ENCODE results near the gene FAM107B. TPM values are rescaled to one million over a fixed set of nuclear protein-coding genes. Genes with fewer than 3 reads are reported as not detected.
A peak's percentile ranks its signal among the peaks of the same experiment; 100 is the strongest.
"Not testable (repeated sequence)": the region's sequence is repeated elsewhere in the genome, so short reads cannot be mapped to it uniquely, and the experiment has no call there.

FAM107B gene
- total RNA-seq, 1 donor from 2014 or later: 86.2 TPM

- Histone ChIP-seq H3K27me3 (no peaks in the 10 kb centered on the region), H3K4me1 (no peaks in the 10 kb centered on the region), H3K4me3 (no peak overlapping the region), H3K36me3 (no peaks in the 10 kb centered on the region), H3K27ac (no peak overlapping the region), H3K9me3 (no peaks in the 10 kb centered on the region)
- no peak for TF ChIP-seq CTCF (IDR thresholded peaks at IDR 0.05)
- peak; percentile 24 for ATAC-seq
- no peak for DNase-seq
- intact Hi-C loops (cut with DNase I): no loop called here
Observed at GRCh38 chr10:14695847-14696480, 78.7 kb downstream of the FAM107B start.

DNA sequence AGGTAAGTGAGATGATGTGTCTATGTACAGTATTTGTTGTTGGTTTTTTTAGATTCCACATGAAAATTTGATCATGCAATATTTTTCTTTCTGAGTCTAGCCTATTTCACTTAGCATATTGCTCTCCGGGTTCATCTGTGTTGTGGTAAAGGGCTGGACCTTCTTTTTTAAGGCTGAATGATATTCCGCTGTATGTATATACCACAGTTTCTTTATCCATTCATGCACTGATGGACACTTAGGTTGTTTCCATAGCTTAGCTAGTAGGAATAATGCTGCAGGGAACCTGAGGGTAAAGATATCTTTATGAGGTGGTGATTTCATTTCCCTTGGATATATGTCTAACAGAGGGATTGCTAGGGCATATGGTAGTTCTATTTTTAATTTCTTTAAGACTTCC lies 80.8 kb downstream of the FAM107B start:
- no peak overlapping the region for H3K27ac ChIP-seq
- DNase-seq (no peak), ATAC-seq (no peak)
- no peaks in the 10 kb centered on the region for H3K27me3 ChIP-seq
- H3K9me3 ChIP-seq: no peaks in the 10 kb centered on the region
- H3K36me3 ChIP-seq: no peaks in the 10 kb centered on the region
- H3K4me1 ChIP-seq: no peaks in the 10 kb centered on the region
- no peak overlapping the region for H3K4me3 ChIP-seq
- intact Hi-C loops (cut with DNase I): no loop called here
- TF ChIP-seq CTCF (IDR thresholded peaks at IDR 0.05): no peak

DNA sequence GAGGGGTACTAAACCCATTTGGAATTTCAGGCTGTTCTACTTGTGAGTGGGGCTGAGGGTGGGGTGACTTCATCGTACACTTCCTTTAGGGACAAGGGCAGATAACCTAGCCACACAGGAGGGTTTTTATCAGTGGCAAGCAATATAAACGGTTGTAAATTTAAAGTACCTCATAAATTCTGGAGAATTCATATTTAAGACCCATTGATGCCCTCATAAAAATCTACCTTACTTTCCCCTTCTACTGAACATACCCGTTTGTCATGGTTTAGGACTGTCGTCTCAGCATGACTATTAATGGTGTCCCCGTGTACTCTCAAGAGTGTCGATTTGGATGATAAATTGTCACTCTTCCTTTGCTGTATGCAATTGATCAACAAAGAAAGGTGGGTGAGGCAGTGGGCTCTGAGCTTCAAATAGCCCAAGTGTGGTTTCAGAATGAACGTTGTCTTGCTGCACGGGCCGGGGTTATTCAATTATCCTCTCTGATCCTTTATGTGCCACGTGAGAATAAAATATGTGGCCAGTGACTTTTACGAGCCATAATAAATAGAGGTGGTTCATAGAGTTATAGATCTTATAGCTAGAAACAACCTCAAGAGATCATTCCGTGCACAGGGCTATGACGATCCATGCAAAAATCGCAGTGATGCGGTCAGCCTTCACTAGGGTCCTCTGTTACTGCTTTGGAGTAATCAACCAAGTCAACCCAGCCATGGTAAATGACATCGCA lies 82.2 kb downstream of the FAM107B start:
- Histone ChIP-seq H3K27me3 (no peaks in the 10 kb centered on the region), H3K4me1 (no peaks in the 10 kb centered on the region), H3K36me3 (no peaks in the 10 kb centered on the region), H3K27ac (no peak overlapping the region), H3K9me3 (no peaks in the 10 kb centered on the region), H3K4me3 (no peak overlapping the region)
- no peak for TF ChIP-seq CTCF (IDR thresholded peaks at IDR 0.05)
- DNase-seq (no peak), ATAC-seq (no peak)
- intact Hi-C loops (cut with DNase I): no loop called here

GRCh38 chr10:14691359-14691758 lies 83.3 kb downstream of the FAM107B start:
- Histone ChIP-seq H3K9me3 (no peaks in the 10 kb centered on the region), H3K27ac (no peak overlapping the region), H3K4me1 (no peaks in the 10 kb centered on the region), H3K27me3 (no peaks in the 10 kb centered on the region), H3K36me3 (no peaks in the 10 kb centered on the region), H3K4me3 (no peak overlapping the region)
- intact Hi-C loops (cut with DNase I): no loop called here
- DNase-seq (no peak), ATAC-seq (no peak)
- TF ChIP-seq CTCF (IDR thresholded peaks at IDR 0.05): no peak

- intact Hi-C loops (cut with DNase I): no loop called here
- H3K27me3 ChIP-seq: no peaks in the 10 kb centered on the region
- H3K4me3 ChIP-seq: no peak overlapping the region
- DNase-seq (no peak), ATAC-seq (peak; percentile 53)
- no peaks in the 10 kb centered on the region for H3K4me1 ChIP-seq
- no peak overlapping the region for H3K27ac ChIP-seq
- TF ChIP-seq CTCF (IDR thresholded peaks at IDR 0.05): no peak
- no peaks in the 10 kb centered on the region for H3K9me3 ChIP-seq
- no peaks in the 10 kb centered on the region for H3K36me3 ChIP-seq
Observed at GRCh38 chr10:14688606-14689005, 86.1 kb downstream of the FAM107B start.

- DNase-seq; intact Hi-C loops (cut with DNase I); H3K36me3 ChIP-seq; H3K9me3 ChIP-seq; H3K4me3 ChIP-seq; ATAC-seq; H3K27me3 ChIP-seq; H3K4me1 ChIP-seq; H3K27ac ChIP-seq: not testable (repeated sequence)
Observed at GRCh38 chr10:14688189-14688588, 86.5 kb downstream of the FAM107B start.
